22Rv1 (cell line): ENCODE data around the gene ATXN1.

ENCODE experiments used
- CTCF ChIP-seq: fragments of 450-650 bp; IDR thresholded peaks from 2 replicates; pipeline ENCODE4 v1.5.1; 2017; ENCODE audit warnings: mild to moderate bottlenecking
- ZFX ChIP-seq: fragments of 450-650 bp; IDR thresholded peaks from 2 replicates; pipeline ENCODE4 v1.6.1; 2017; ENCODE audit warnings: antibody characterized with exemption, borderline replicate concordance

- no peak for TF ChIP-seq CTCF
- no peak for TF ChIP-seq ZFX
These were observed 129.2 kb downstream of the ATXN1 start for GRCh38 chr6:16632101-16632500.
